ENCODE data around the gene ZNF264. TPM values are rescaled to one million over a fixed set of nuclear protein-coding genes. Genes with fewer than 3 reads are reported as not detected.

The ZNF264 gene
- total RNA-seq (ENCODE audit: unreplicated experiment): 29.0 TPM
- long read RNA-seq: 0 reads

DNA sequence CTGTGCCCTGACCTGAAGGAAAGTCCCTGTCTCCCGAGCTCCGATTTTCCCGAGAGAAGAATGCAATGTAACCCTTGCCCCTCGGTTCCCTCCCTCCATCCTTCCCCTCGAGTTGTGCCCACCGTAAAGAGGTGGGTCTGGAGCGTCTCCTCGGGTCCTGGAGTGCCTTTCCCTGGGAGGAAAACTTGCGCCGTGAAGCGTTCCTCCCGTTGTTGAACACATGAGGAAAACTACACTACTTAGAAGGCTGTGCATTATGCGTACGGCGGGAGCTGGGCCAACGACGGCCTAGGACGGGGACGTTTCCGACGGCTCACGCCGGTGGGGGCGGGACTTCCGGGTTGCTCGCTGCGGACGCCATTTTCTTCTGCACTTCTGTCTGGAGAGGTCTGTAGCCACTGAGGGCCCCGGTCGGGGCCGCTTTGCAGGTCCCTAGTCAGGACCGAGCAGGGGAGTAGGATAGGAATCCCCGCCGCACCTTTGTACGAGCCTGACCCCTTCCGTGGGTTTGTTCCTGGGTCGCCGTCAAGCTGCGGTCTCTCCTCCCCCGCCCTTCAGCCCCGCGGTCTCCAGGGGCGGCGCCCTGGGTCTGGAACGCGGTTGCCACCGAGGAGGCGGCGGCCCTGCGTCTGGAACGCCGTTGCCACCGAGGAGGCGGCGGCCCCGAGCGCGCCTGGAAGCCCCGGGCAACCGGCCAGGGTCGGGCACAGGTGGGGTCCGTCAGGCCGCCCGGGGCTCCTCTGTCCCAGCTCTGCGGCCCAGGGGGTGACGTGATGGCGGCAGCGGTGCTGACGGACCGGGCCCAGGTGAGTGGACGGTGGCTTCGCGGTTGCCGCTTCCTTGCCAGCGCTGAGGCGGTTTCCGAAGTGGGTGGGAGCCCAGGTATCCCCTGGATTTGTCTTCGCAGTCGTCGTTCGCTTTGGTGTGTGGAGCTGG lies at the start of gene ZNF264:
ZNF264 (plus strand) TSS at position 360 of the 936 bp plus-strand sequence; CDS start at position 774, 414 bp downstream.
- Mint-ChIP-seq H3K4me1 (ENCODE audit: unreplicated experiment) (peaks cover 16% of the 10 kb centered on the region), H3K9me3 (ENCODE audit: unreplicated experiment) (peaks cover 25% of the 10 kb centered on the region), H3K27me3 (ENCODE audit: unreplicated experiment) (peaks cover 13% of the 10 kb centered on the region), H3K27ac (ENCODE audit: unreplicated experiment) (peak within 1 kb of the TSS; percentile 72), H3K36me3 (ENCODE audit: low read depth, unreplicated experiment) (peaks cover 49% of the 10 kb centered on the region), H3K4me3 (ENCODE audit: unreplicated experiment) (peak within 1 kb of the TSS; percentile 99)
- peak; percentile 73 for DNase-seq (ENCODE audit: low spot score)
- TF ChIP-seq CTCF (IDR thresholded peaks at IDR 0.05; ENCODE audit: unreplicated experiment): no peak

GRCh38 chr19:57141699-57142098 lies 49.6 kb upstream of the ZNF264 start:
- Mint-ChIP-seq H3K27ac (ENCODE audit: unreplicated experiment) (no peak overlapping the region), H3K36me3 (ENCODE audit: low read depth, unreplicated experiment) (peaks cover 17% of the 10 kb centered on the region), H3K4me3 (ENCODE audit: unreplicated experiment) (no peak overlapping the region), H3K9me3 (ENCODE audit: unreplicated experiment) (peaks cover 32% of the 10 kb centered on the region), H3K27me3 (ENCODE audit: unreplicated experiment) (peaks cover 3% of the 10 kb centered on the region), H3K4me1 (ENCODE audit: unreplicated experiment) (no peaks in the 10 kb centered on the region)
- no peak for TF ChIP-seq CTCF (IDR thresholded peaks at IDR 0.05; ENCODE audit: unreplicated experiment)
- no peak for DNase-seq (ENCODE audit: low spot score)

- peaks cover 3% of the 10 kb centered on the region for H3K36me3 Mint-ChIP-seq (ENCODE audit: low read depth, unreplicated experiment)
- TF ChIP-seq CTCF (IDR thresholded peaks at IDR 0.05; ENCODE audit: unreplicated experiment): no peak
Observed at GRCh38 chr19:57152921-57153320, 38.4 kb upstream of the ZNF264 start.

GRCh38 chr19:57161985-57162539 lies 29.2 kb upstream of the ZNF264 start:
- Mint-ChIP-seq H3K36me3 (ENCODE audit: low read depth, unreplicated experiment) (peaks cover 14% of the 10 kb centered on the region), H3K27ac (ENCODE audit: unreplicated experiment) (no peak overlapping the region), H3K4me3 (ENCODE audit: unreplicated experiment) (no peak overlapping the region), H3K4me1 (ENCODE audit: unreplicated experiment) (no peaks in the 10 kb centered on the region), H3K27me3 (ENCODE audit: unreplicated experiment) (no peaks in the 10 kb centered on the region), H3K9me3 (ENCODE audit: unreplicated experiment) (peaks cover 22% of the 10 kb centered on the region)
- DNase-seq (ENCODE audit: low spot score): no peak
- no peak for TF ChIP-seq CTCF (IDR thresholded peaks at IDR 0.05; ENCODE audit: unreplicated experiment)

More at GRCh38 chr19:57152921-57153320, 38.4 kb upstream of the ZNF264 start:
- DNase-seq (ENCODE audit: low spot score): no peak
- H3K4me1 Mint-ChIP-seq (ENCODE audit: unreplicated experiment): no peaks in the 10 kb centered on the region
- H3K27ac Mint-ChIP-seq (ENCODE audit: unreplicated experiment): no peak overlapping the region
- no peaks in the 10 kb centered on the region for H3K27me3 Mint-ChIP-seq (ENCODE audit: unreplicated experiment)
- peaks cover 18% of the 10 kb centered on the region for H3K9me3 Mint-ChIP-seq (ENCODE audit: unreplicated experiment)
- H3K4me3 Mint-ChIP-seq (ENCODE audit: unreplicated experiment): no peak overlapping the region

- H3K9me3 Mint-ChIP-seq (ENCODE audit: unreplicated experiment): peaks cover 20% of the 10 kb centered on the region
- no peak overlapping the region for H3K4me3 Mint-ChIP-seq (ENCODE audit: unreplicated experiment)
- no peaks in the 10 kb centered on the region for H3K4me1 Mint-ChIP-seq (ENCODE audit: unreplicated experiment)
- DNase-seq (ENCODE audit: low spot score): no peak
- H3K36me3 Mint-ChIP-seq (ENCODE audit: low read depth, unreplicated experiment): peaks cover 12% of the 10 kb centered on the region
- TF ChIP-seq CTCF (IDR thresholded peaks at IDR 0.05; ENCODE audit: unreplicated experiment): no peak
- H3K27me3 Mint-ChIP-seq (ENCODE audit: unreplicated experiment): no peaks in the 10 kb centered on the region
- no peak overlapping the region for H3K27ac Mint-ChIP-seq (ENCODE audit: unreplicated experiment)
Observed at GRCh38 chr19:57165846-57166245, 25.5 kb upstream of the ZNF264 start.
